ENCODE data around the gene QRSL1. TPM values are rescaled to one million over a fixed set of nuclear protein-coding genes. Genes with fewer than 3 reads are reported as not detected.

Gene QRSL1
- total RNA-seq, 1 experiment from 2014 or later, result 19.0 TPM

- BruUV-seq (replicated peaks), result no TSS peak
- H3K4me3 Mint-ChIP-seq (ENCODE audit: unreplicated experiment), result peak overlapping the region; percentile 89
- peak overlapping the region; percentile 54 for H3K4me3 ChIP-seq (ENCODE audit: low read depth, low read length)
- H3K27me3 ChIP-seq (replicated peaks; ENCODE audit: control insufficient read depth, insufficient read depth, low read length), result no peaks in the 10 kb centered on the region
- ChIA-PET POLR2A (no interaction called here), CTCF (no interaction called here)
- no peaks in the 10 kb centered on the region for H3K9me3 Mint-ChIP-seq (ENCODE audit: unreplicated experiment)
- H3K9me3 ChIP-seq, result no peaks in the 10 kb centered on the region
- no peaks in the 10 kb centered on the region for H3K27me3 Mint-ChIP-seq (ENCODE audit: insufficient read depth, unreplicated experiment)
- peaks cover 6% of the 10 kb centered on the region for H3K4me1 Mint-ChIP-seq (ENCODE audit: low read depth, unreplicated experiment)
- no peak for DNase-seq
- peaks cover 6% of the 10 kb centered on the region for H3K36me3 Mint-ChIP-seq (ENCODE audit: insufficient read depth, unreplicated experiment)
- peaks cover 4% of the 10 kb centered on the region for H3K4me1 ChIP-seq
- no peak for TF ChIP-seq CTCF (IDR thresholded peaks at IDR 0.05; ENCODE audit: insufficient read depth in 1 of 2, low read depth in 1 of 2, low read length in 1 of 2, severe bottlenecking in 1 of 2, unreplicated experiment in 1 of 2)
- intact Hi-C loops (cut with micrococcal nuclease; ENCODE audit: unreplicated experiment), result loop anchor here (5.0 kb wide), 1 partner anchor 347 kb away; no protein-coding TSS in a partner anchor
- no peaks in the 10 kb centered on the region for H3K36me3 ChIP-seq (ENCODE audit: control insufficient read depth, insufficient read depth, low read length)
- peak overlapping the region; percentile 94 for H3K27ac Mint-ChIP-seq (ENCODE audit: unreplicated experiment)
These were observed 433 bp downstream of the QRSL1 start for GRCh38 chr6:106629859-106630163.

- Mint-ChIP-seq H3K9me3 (ENCODE audit: unreplicated experiment) (no peaks in the 10 kb centered on the region), H3K4me1 (ENCODE audit: low read depth, unreplicated experiment) (peaks cover 6% of the 10 kb centered on the region), H3K27ac (ENCODE audit: unreplicated experiment) (peak overlapping the region; percentile 94), H3K27me3 (ENCODE audit: insufficient read depth, unreplicated experiment) (no peaks in the 10 kb centered on the region), H3K4me3 (ENCODE audit: unreplicated experiment) (peak overlapping the region; percentile 89), H3K36me3 (ENCODE audit: insufficient read depth, unreplicated experiment) (peaks cover 6% of the 10 kb centered on the region)
- Histone ChIP-seq H3K36me3 (ENCODE audit: control insufficient read depth, insufficient read depth, low read length) (no peaks in the 10 kb centered on the region), H3K4me1 (peaks cover 4% of the 10 kb centered on the region), H3K4me3 (ENCODE audit: low read depth, low read length) (peak overlapping the region; percentile 54), H3K27me3 (replicated peaks; ENCODE audit: control insufficient read depth, insufficient read depth, low read length) (no peaks in the 10 kb centered on the region), H3K9me3 (no peaks in the 10 kb centered on the region)
- intact Hi-C loops (cut with micrococcal nuclease; ENCODE audit: unreplicated experiment), result no loop called here
- ChIA-PET CTCF (no interaction called here), POLR2A (interaction anchor here (0.6 kb wide), 1 partner anchor 253 kb away, joined by 3 read pairs; no protein-coding TSS in a partner anchor)
- TF ChIP-seq CTCF (IDR thresholded peaks at IDR 0.05; ENCODE audit: insufficient read depth in 1 of 2, low read depth in 1 of 2, low read length in 1 of 2, severe bottlenecking in 1 of 2, unreplicated experiment in 1 of 2), result no peak
- BruUV-seq (replicated peaks), result TSS peak; percentile 44
- no peak for DNase-seq
These were observed 988 bp downstream of the QRSL1 start for GRCh38 chr6:106630366-106630765.

DNA sequence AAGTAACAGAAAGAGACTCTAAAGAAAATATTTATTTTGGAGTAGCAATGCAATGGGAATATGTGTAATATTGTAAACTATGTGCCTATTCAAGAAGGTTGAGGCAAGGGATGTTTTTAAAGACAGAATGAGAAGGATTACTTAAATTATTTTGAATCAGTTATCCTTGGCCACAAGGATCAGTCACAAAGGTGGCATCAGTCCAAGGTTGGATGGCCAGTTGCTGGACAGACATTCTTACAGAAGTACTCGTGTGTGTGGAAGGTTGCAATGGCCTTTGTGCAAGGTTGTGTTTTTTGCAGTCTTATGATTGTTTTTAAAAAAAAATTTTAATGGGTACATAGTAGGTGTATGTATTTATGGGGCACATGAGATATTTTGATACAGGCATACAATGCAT lies 2.0 kb downstream of the QRSL1 start:
- BruUV-seq (replicated peaks), result no TSS peak
- no peak overlapping the region for H3K4me3 Mint-ChIP-seq (ENCODE audit: unreplicated experiment)
- Histone ChIP-seq H3K4me1 (peaks cover 4% of the 10 kb centered on the region), H3K36me3 (ENCODE audit: control insufficient read depth, insufficient read depth, low read length) (no peaks in the 10 kb centered on the region), H3K27me3 (replicated peaks; ENCODE audit: control insufficient read depth, insufficient read depth, low read length) (no peaks in the 10 kb centered on the region), H3K9me3 (no peaks in the 10 kb centered on the region), H3K4me3 (ENCODE audit: low read depth, low read length) (no peak overlapping the region)
- peaks cover 6% of the 10 kb centered on the region for H3K4me1 Mint-ChIP-seq (ENCODE audit: low read depth, unreplicated experiment)
- H3K9me3 Mint-ChIP-seq (ENCODE audit: unreplicated experiment), result no peaks in the 10 kb centered on the region
- ChIA-PET CTCF (no interaction called here), POLR2A (no interaction called here)
- no peak overlapping the region for H3K27ac Mint-ChIP-seq (ENCODE audit: unreplicated experiment)
- no peak for TF ChIP-seq CTCF (IDR thresholded peaks at IDR 0.05; ENCODE audit: insufficient read depth in 1 of 2, low read depth in 1 of 2, low read length in 1 of 2, severe bottlenecking in 1 of 2, unreplicated experiment in 1 of 2)
- no peak for DNase-seq
- H3K27me3 Mint-ChIP-seq (ENCODE audit: insufficient read depth, unreplicated experiment), result no peaks in the 10 kb centered on the region
- intact Hi-C loops (cut with micrococcal nuclease; ENCODE audit: unreplicated experiment), result no loop called here
- peaks cover 6% of the 10 kb centered on the region for H3K36me3 Mint-ChIP-seq (ENCODE audit: insufficient read depth, unreplicated experiment)
